22Rv1 (cell line): Measurements from ENCODE around the gene MYLK.

ENCODE experiments used
- ZFX ChIP-seq: fragments of 450-650 bp; IDR thresholded peaks from 2 replicates; pipeline ENCODE4 v1.6.1; 2017; ENCODE audit warnings: antibody characterized with exemption, borderline replicate concordance
- TF ChIP-seq, protein P1 (sequence below): fragments of 450-650 bp; IDR thresholded peaks from 2 replicates; pipeline ENCODE4 v1.5.1; 2017; ENCODE audit warnings: mild to moderate bottlenecking

- TF ChIP-seq, protein P1, sequence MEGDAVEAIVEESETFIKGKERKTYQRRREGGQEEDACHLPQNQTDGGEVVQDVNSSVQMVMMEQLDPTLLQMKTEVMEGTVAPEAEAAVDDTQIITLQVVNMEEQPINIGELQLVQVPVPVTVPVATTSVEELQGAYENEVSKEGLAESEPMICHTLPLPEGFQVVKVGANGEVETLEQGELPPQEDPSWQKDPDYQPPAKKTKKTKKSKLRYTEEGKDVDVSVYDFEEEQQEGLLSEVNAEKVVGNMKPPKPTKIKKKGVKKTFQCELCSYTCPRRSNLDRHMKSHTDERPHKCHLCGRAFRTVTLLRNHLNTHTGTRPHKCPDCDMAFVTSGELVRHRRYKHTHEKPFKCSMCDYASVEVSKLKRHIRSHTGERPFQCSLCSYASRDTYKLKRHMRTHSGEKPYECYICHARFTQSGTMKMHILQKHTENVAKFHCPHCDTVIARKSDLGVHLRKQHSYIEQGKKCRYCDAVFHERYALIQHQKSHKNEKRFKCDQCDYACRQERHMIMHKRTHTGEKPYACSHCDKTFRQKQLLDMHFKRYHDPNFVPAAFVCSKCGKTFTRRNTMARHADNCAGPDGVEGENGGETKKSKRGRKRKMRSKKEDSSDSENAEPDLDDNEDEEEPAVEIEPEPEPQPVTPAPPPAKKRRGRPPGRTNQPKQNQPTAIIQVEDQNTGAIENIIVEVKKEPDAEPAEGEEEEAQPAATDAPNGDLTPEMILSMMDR = no peak
- no peak for TF ChIP-seq ZFX
These were observed 42.5 kb downstream of the MYLK start for GRCh38 chr3:123841476-123842238.
